Esophagus muscularis mucosa (tissue), 4 donors: ENCODE measurements around the gene ITGAD.

ENCODE experiments used
- CTCF ChIP-seq, 3 experiments: fragments of 200-600 bp in 2 of 3; fragments of 450-650 bp in 1 of 3; sonication (generic) in 2 of 3; IDR thresholded peaks; one replicate each; pipeline ENCODE4 v1.5.1; 2017 to 2019; ENCODE audit warnings: antibody characterized with exemption in 3 of 3, mild to moderate bottlenecking in 2 of 3, moderate library complexity in 1 of 3
- EP300 ChIP-seq: sonication (generic); formaldehyde crosslinking; IDR thresholded peaks from one replicate; pipeline ENCODE4 v1.6.1; 2017; ENCODE audit warnings: antibody characterized with exemption
- POLR2A ChIP-seq: fragments of 450-650 bp; IDR thresholded peaks from one replicate; pipeline ENCODE4 v1.6.1; 2017; ENCODE audit warnings: antibody characterized with exemption, moderate library complexity, mild to moderate bottlenecking, low read depth
- POLR2AphosphoS5 ChIP-seq, 2 donors: sonication (generic); formaldehyde crosslinking; IDR thresholded peaks; one replicate each; pipeline ENCODE4 v1.6.1; 2017; ENCODE audit warnings: antibody characterized with exemption in 2 of 2

- TF ChIP-seq CTCF (IDR thresholded peaks at IDR 0.05) (no peak), POLR2A (no peak), EP300 (no peak), POLR2AphosphoS5 (IDR thresholded peaks at IDR 0.05) (no peak)
These were observed 17.9 kb upstream of the ITGAD start for GRCh38 chr16:31375231-31375630.
